ENCODE data around the gene A4GALT.

A4GALT gene

GRCh38 chr22:42696331-42696967 is 24.2 kb downstream of the A4GALT start:
- TF ChIP-seq CTCF (IDR thresholded peaks at IDR 0.05; ENCODE audit: control insufficient read depth, extremely low read depth, insufficient read depth) = no peak
- DNase-seq (ENCODE audit: low read depth) = no peak
- no peak overlapping the region for H3K4me3 ChIP-seq (ENCODE audit: low read depth, low read length)

- no peak for DNase-seq (ENCODE audit: low read depth)
- H3K4me3 ChIP-seq (ENCODE audit: low read depth, low read length) = no peak overlapping the region
- TF ChIP-seq CTCF (IDR thresholded peaks at IDR 0.05; ENCODE audit: control insufficient read depth, extremely low read depth, insufficient read depth) = no peak
Measured at GRCh38 chr22:42695294-42695693, 25.4 kb downstream of the A4GALT start.

- TF ChIP-seq CTCF (IDR thresholded peaks at IDR 0.05; ENCODE audit: control insufficient read depth, extremely low read depth, insufficient read depth) = no peak
- no peak for DNase-seq (ENCODE audit: low read depth)
- no peak overlapping the region for H3K4me3 ChIP-seq (ENCODE audit: low read depth, low read length)
Measured at GRCh38 chr22:42693763-42694683, 26.6 kb downstream of the A4GALT start.

GRCh38 chr22:42693055-42693762 is 27.5 kb downstream of the A4GALT start:
- no peak for TF ChIP-seq CTCF (IDR thresholded peaks at IDR 0.05; ENCODE audit: control insufficient read depth, extremely low read depth, insufficient read depth)
- no peak overlapping the region for H3K4me3 ChIP-seq (ENCODE audit: low read depth, low read length)
- no peak for DNase-seq (ENCODE audit: low read depth)

- no peak for DNase-seq (ENCODE audit: low read depth)
- TF ChIP-seq CTCF (IDR thresholded peaks at IDR 0.05; ENCODE audit: control insufficient read depth, extremely low read depth, insufficient read depth) = no peak
- no peak overlapping the region for H3K4me3 ChIP-seq (ENCODE audit: low read depth, low read length)
Measured at GRCh38 chr22:42692239-42693054, 28.2 kb downstream of the A4GALT start.

GRCh38 chr22:42691440-42691839 is 29.2 kb downstream of the A4GALT start:
- DNase-seq (ENCODE audit: low read depth) = no peak
- no peak for TF ChIP-seq CTCF (IDR thresholded peaks at IDR 0.05; ENCODE audit: control insufficient read depth, extremely low read depth, insufficient read depth)
- no peak overlapping the region for H3K4me3 ChIP-seq (ENCODE audit: low read depth, low read length)
